ENCODE measurements around the gene AK1. TPM values are rescaled to one million over a fixed set of nuclear protein-coding genes. Genes with fewer than 3 reads are reported as not detected.
A peak's percentile ranks its signal among the peaks of the same experiment; 100 is the strongest.
"Not testable (repeated sequence)": the region's sequence is repeated elsewhere in the genome, so short reads cannot be mapped to it uniquely, and the experiment has no call there.

Gene AK1
- polyA plus RNA-seq, 4 donors, result 11.6 to 60.6 (median 51.7) TPM

DNA sequence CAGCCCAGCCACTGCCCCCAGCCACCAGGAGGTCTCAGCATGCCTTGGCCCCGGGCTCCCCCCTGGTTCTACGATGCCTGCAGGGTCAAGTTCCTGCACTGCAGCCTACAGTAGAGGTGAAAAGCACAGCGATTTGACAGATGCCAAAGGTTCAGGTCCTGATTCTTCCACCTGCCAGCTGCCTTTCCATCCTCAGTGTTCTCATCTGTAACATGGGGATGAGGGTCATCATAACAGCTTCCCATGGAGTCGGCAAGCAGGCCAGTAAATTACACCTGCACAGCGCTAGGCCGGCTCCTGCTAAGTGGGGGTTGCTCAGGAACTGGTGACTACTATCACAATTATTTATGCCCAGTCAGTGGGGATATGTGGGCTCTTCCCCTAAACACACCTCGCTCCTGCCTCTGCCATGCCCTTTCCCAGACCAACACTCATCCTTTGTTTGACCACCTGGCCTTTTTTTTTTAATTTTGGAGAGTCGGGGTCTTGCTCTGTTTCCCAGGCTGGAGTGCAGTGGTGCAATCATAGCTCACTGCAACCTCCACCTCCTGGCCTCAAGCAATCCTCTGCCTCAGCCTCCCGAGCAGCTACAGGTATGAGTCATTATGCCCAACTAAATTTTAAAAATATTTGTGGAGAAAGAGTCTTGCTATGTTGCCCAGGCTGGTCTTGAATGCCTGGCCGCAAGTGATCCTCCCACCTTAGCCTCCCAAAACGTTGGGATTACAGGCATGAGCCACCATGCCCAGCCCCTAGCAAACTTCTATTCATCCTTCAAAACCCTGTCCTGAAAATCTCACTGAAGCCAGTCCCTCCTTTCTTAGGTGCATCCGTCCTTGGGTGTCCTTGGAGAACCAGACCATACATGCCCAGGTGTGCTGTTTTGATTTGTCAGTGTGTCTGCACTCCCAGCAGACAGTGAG, 29.4 kb downstream of the AK1 start:
- H3K36me3 ChIP-seq (ENCODE audit: control insufficient read depth in 3 of 3, insufficient read depth in 2 of 3, low read depth in 1 of 3, low read length in 3 of 3), result peaks cover 0 to 2% (median 0%) of the 10 kb centered on the region in 3 donors
- no peak for FAIRE-seq
- peak overlapping the region in 1 of 3 donors; percentile 75 for H3K27ac ChIP-seq (ENCODE audit: low read depth in 1 of 3, low read length in 2 of 3)
- peaks cover 0 to 1% (median 0%) of the 10 kb centered on the region in 3 donors for H3K27me3 ChIP-seq (ENCODE audit: control insufficient read depth in 3 of 3, insufficient read depth in 3 of 3, low read length in 3 of 3)
- H3K4me1 ChIP-seq (ENCODE audit: control insufficient read depth in 3 of 3, insufficient read depth in 2 of 3, low read depth in 1 of 3, low read length in 2 of 3), result peaks cover 0 to under 1% (median 0%) of the 10 kb centered on the region in 3 donors
- H3K9me3 ChIP-seq (ENCODE audit: control insufficient read depth in 2 of 2, insufficient read depth in 1 of 2, low read depth in 1 of 2, low read length in 1 of 2), result peaks cover 0 to 16% of the 10 kb centered on the region in 2 donors
- WGBS, 3 donors, result 76 to 84% (median 80%) methylated on average over 12 of the region's 12 CpGs
- no peak overlapping the region for H3K4me3 ChIP-seq (ENCODE audit: low read depth in 1 of 3, low read length in 3 of 3)
- no peak for DNase-seq

DNA sequence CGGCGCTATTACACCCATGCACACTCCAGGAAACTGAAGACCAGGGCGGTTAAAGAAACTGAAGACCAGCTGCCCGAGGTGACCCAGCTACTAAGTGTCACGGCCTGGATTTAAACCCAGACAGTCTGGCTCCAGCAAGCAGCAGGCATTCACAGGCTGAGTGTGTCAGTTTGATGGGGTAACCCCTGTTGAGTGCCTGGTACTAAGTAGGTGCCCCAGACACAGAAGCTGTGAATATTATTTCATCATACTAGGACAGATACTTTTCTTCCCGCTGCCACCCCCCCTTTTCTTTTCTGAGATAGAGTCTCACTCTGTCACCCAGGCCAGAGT, 30.3 kb downstream of the AK1 start:
- Histone ChIP-seq H3K27me3 (ENCODE audit: control insufficient read depth in 3 of 3, insufficient read depth in 3 of 3, low read length in 3 of 3) (no peaks in the 10 kb centered on the region), H3K9me3 (ENCODE audit: control insufficient read depth in 2 of 2, insufficient read depth in 1 of 2, low read depth in 1 of 2, low read length in 1 of 2) (peaks cover 0 to 16% of the 10 kb centered on the region in 2 donors), H3K36me3 (ENCODE audit: control insufficient read depth in 3 of 3, insufficient read depth in 2 of 3, low read depth in 1 of 3, low read length in 3 of 3) (peaks cover 0 to 8% (median 0%) of the 10 kb centered on the region in 3 donors), H3K27ac (ENCODE audit: low read depth in 1 of 3, low read length in 2 of 3) (peak overlapping the region in 1 of 3 donors; percentile 75), H3K4me1 (ENCODE audit: control insufficient read depth in 3 of 3, insufficient read depth in 2 of 3, low read depth in 1 of 3, low read length in 2 of 3) (no peaks in the 10 kb centered on the region), H3K4me3 (ENCODE audit: low read depth in 1 of 3, low read length in 3 of 3) (no peak overlapping the region)
- FAIRE-seq (no peak), DNase-seq (no peak)
- 60 to 71% (median 69%) methylated on average over 6 of the region's 6 CpGs for WGBS, 3 donors

DNA sequence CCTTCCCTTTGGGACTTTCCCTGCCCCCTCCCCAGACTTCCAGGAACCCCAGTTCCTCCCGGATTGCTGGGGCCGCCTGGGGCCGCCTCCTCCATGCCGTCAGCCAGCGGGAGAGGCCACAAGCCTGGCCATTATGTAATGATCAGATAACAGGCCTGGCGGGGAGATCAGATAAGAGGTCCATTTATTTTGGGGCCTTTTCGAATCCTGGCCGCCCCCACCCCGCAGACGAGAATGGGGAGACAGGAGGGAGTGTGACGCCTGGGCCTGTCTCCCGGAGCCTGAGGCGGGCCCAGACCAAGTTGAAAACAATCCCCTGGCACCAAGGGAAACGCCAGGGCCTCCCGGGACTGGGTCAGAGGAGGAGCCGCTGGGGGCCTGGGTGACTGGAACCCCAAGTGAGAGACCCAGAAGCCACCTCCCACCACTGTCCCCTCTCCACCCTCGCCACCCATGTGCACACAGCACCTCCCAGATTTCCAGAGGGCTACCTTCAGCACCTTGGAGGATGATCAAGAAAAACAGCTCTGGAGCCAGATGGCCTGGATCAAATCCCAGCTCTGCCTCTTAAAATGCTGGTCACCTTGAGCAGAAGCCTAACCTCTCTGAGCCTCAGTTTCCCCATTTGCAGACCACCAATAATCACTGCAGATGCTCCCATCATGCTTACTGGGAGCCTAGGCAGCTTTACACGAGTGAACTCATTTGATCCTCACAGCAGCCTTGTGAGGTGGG, 30.9 kb downstream of the AK1 start:
- Histone ChIP-seq H3K4me3 (ENCODE audit: low read depth in 1 of 3, low read length in 3 of 3) (no peak overlapping the region), H3K36me3 (ENCODE audit: control insufficient read depth in 3 of 3, insufficient read depth in 2 of 3, low read depth in 1 of 3, low read length in 3 of 3) (peaks cover 0 to 10% (median 0%) of the 10 kb centered on the region in 3 donors), H3K9me3 (ENCODE audit: control insufficient read depth in 2 of 2, insufficient read depth in 1 of 2, low read depth in 1 of 2, low read length in 1 of 2) (peaks cover 0 to 16% of the 10 kb centered on the region in 2 donors), H3K27me3 (ENCODE audit: control insufficient read depth in 3 of 3, insufficient read depth in 3 of 3, low read length in 3 of 3) (no peaks in the 10 kb centered on the region), H3K4me1 (ENCODE audit: control insufficient read depth in 3 of 3, insufficient read depth in 2 of 3, low read depth in 1 of 3, low read length in 2 of 3) (no peaks in the 10 kb centered on the region), H3K27ac (ENCODE audit: low read depth in 1 of 3, low read length in 2 of 3) (peak overlapping the region in 1 of 3 donors; percentile 75)
- DNase-seq, result no peak
- FAIRE-seq, result no peak
- 64 to 72% (median 69%) methylated on average over 18 of the region's 18 CpGs for WGBS, 3 donors

DNA sequence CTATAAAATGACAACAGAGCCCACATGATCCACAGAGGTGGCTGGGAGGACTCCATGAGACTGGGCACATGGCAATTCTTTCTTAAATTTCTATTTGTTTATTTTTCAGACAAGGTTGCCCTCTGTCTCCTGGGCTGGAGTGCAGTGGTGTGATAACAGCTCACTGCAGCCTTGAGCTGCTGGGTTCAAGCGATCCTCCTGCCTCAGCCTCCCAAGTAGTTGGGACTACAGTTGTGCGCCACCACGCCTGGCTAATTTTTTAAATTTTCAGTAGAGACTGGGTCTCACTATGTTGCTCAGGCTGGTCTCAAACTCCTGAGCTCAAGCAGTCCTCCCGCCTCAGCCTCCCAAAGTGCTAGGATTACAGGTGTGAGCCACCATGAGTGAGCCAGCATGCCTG, 31.9 kb downstream of the AK1 start:
- Histone ChIP-seq H3K36me3 (ENCODE audit: control insufficient read depth in 3 of 3, insufficient read depth in 2 of 3, low read depth in 1 of 3, low read length in 3 of 3) (peaks cover 0 to 13% (median 0%) of the 10 kb centered on the region in 3 donors), H3K9me3 (ENCODE audit: control insufficient read depth in 2 of 2, insufficient read depth in 1 of 2, low read depth in 1 of 2, low read length in 1 of 2) (peaks cover 0 to 16% of the 10 kb centered on the region in 2 donors), H3K27ac (ENCODE audit: low read depth in 1 of 3, low read length in 2 of 3) (peak overlapping the region in 1 of 3 donors; percentile 75)
- not testable (repeated sequence) for H3K4me1 ChIP-seq (ENCODE audit: control insufficient read depth in 3 of 3, insufficient read depth in 2 of 3, low read depth in 1 of 3, low read length in 2 of 3); H3K27me3 ChIP-seq (ENCODE audit: control insufficient read depth in 3 of 3, insufficient read depth in 3 of 3, low read length in 3 of 3); DNase-seq; FAIRE-seq; H3K4me3 ChIP-seq (ENCODE audit: low read depth in 1 of 3, low read length in 3 of 3)
- 93 to 97% (median 93%) methylated on average over 4 of the region's 4 CpGs for WGBS, 3 donors

DNA sequence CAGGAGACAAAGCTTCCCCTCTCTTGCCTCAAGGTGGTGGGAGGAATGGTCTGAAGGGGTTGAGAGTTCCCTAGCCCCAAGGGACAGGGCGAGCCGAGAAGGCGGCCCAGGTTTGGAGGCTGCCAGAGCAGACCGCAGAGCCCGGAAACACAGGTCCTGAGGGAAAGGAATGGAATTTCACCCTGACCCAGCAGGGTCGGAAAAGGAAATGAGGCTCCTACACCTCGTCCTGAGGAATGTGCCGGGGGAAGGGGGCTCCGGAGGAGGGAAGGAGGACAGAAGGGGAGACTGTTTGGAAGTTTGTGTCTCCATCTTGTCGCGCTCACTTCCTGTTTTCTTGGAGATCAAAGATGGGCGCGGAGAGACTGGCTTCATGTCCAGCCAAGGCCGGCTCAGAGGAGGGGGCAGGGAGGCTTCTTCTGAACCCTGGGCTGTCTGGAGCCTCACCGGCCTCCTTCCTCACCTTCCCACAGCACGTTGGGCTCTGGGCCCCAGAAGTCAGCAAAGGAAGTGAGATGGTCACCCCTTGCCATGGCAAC, 32.6 kb downstream of the AK1 start:
- Histone ChIP-seq H3K27me3 (ENCODE audit: control insufficient read depth in 3 of 3, insufficient read depth in 3 of 3, low read length in 3 of 3) (no peaks in the 10 kb centered on the region), H3K4me1 (ENCODE audit: control insufficient read depth in 3 of 3, insufficient read depth in 2 of 3, low read depth in 1 of 3, low read length in 2 of 3) (no peaks in the 10 kb centered on the region), H3K4me3 (ENCODE audit: low read depth in 1 of 3, low read length in 3 of 3) (no peak overlapping the region), H3K9me3 (ENCODE audit: control insufficient read depth in 2 of 2, insufficient read depth in 1 of 2, low read depth in 1 of 2, low read length in 1 of 2) (peaks cover 0 to 15% of the 10 kb centered on the region in 2 donors), H3K27ac (ENCODE audit: low read depth in 1 of 3, low read length in 2 of 3) (peak overlapping the region in 1 of 3 donors; percentile 75), H3K36me3 (ENCODE audit: control insufficient read depth in 3 of 3, insufficient read depth in 2 of 3, low read depth in 1 of 3, low read length in 3 of 3) (peaks cover 0 to 16% (median 0%) of the 10 kb centered on the region in 3 donors)
- 72 to 86% (median 77%) methylated on average over 16 of the region's 16 CpGs for WGBS, 3 donors
- DNase-seq, result no peak
- FAIRE-seq, result no peak

DNA sequence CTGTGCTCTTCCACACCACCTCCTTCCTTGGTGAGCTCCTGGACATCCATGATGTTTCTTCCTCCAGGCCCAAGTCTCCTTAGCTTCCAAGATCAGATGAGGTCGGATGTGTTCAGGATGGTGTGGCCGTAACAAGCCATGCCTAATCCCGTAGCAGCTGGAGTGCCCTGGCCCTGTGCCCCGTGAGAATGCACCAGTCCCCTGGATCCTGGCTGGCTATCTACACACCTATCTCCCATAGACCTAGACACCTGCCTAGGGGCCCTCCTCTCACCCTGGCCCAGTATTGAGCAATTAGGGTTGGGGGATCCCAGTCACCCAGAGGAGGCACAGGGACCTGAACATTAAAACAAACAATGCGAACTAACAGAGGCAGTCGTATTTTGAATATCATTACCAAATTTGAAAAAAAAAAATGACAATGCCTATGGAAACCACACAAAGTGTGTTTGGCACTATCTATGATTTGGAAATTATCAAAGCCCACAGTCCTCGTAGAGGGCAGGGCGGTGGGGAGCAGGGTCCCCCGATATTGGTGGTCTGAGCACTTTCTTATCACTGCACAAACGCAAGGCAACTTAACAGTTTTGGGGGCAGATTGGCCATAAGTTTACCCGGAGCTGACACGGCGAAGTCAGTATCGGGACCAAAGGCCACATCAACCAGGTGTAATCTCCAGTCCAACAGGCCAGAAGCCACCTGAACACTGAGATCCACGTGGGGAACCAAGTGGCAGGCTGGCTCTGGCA, 36.2 kb downstream of the AK1 start:
- 55 to 79% (median 67%) methylated on average over 15 of the region's 15 CpGs for WGBS, 3 donors
- Histone ChIP-seq H3K4me1 (ENCODE audit: control insufficient read depth in 3 of 3, insufficient read depth in 2 of 3, low read depth in 1 of 3, low read length in 2 of 3) (peaks cover 0 to 8% (median 3%) of the 10 kb centered on the region in 3 donors), H3K9me3 (ENCODE audit: control insufficient read depth in 2 of 2, insufficient read depth in 1 of 2, low read depth in 1 of 2, low read length in 1 of 2) (no peaks in the 10 kb centered on the region), H3K4me3 (ENCODE audit: low read depth in 1 of 3, low read length in 3 of 3) (no peak overlapping the region), H3K27me3 (ENCODE audit: control insufficient read depth in 3 of 3, insufficient read depth in 3 of 3, low read length in 3 of 3) (no peaks in the 10 kb centered on the region), H3K36me3 (ENCODE audit: control insufficient read depth in 3 of 3, insufficient read depth in 2 of 3, low read depth in 1 of 3, low read length in 3 of 3) (peaks cover 0 to 18% (median 0%) of the 10 kb centered on the region in 3 donors), H3K27ac (ENCODE audit: low read depth in 1 of 3, low read length in 2 of 3) (peak overlapping the region in 1 of 3 donors; percentile 38)
- DNase-seq (no peak), FAIRE-seq (no peak)

DNA sequence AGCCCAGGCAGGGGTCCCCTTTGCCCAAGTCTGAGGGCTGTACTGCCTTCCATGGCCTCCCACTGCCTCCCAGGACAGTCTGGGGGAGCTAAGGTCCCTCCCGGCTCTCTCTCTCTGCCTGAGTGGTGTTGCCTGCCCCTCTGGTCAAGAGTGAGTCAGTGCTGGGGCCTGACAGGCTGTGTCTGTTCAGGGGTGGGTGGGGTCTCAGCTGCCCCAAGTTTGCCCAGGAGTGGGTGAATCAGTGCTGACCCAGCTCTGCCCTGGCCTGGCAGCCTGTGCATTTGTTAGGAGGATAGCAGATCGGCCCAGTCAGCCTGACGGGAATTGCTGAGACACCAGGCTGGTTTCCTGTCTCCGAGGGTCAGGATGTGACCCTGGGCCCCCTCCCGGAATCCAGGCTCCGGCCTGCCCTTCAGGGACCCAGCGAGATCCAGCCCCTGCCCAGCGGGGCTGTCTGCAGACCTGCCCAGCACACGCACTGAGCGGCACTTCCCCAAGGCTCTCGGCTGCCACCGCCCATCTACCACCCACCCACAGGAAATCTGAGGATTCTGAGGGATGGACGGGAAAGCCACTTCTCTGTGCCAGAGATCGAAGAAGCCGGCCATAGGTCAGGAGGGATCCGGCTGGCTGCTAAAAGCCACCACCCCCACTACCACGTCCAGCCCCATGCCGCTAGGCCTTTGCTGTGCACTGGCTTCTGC, 38.9 kb downstream of the AK1 start:
- Histone ChIP-seq H3K9me3 (ENCODE audit: control insufficient read depth in 2 of 2, insufficient read depth in 1 of 2, low read depth in 1 of 2, low read length in 1 of 2) (no peaks in the 10 kb centered on the region), H3K4me3 (ENCODE audit: low read depth in 1 of 3, low read length in 3 of 3) (no peak overlapping the region), H3K36me3 (ENCODE audit: control insufficient read depth in 3 of 3, insufficient read depth in 2 of 3, low read depth in 1 of 3, low read length in 3 of 3) (peaks cover 0 to 22% (median 0%) of the 10 kb centered on the region in 3 donors), H3K4me1 (ENCODE audit: control insufficient read depth in 3 of 3, insufficient read depth in 2 of 3, low read depth in 1 of 3, low read length in 2 of 3) (peaks cover 0 to 12% (median 3%) of the 10 kb centered on the region in 3 donors), H3K27ac (ENCODE audit: low read depth in 1 of 3, low read length in 2 of 3) (peak overlapping the region in 2 of 3 donors; percentile 38 to 94), H3K27me3 (ENCODE audit: control insufficient read depth in 3 of 3, insufficient read depth in 3 of 3, low read length in 3 of 3) (no peaks in the 10 kb centered on the region)
- DNase-seq, result no peak
- 50 to 79% (median 64%) methylated on average over 18 of the region's 18 CpGs for WGBS, 3 donors
- FAIRE-seq, result no peak
